ENCODE data around the gene TAC4. TPM values are rescaled to one million over a fixed set of nuclear protein-coding genes. Genes with fewer than 3 reads are reported as not detected.
A peak's percentile ranks its signal among the peaks of the same experiment; 100 is the strongest.

TAC4 gene
- total and polyA plus RNA-seq, 9 of the 15 experiments (the other 6 are each of a cell fraction or from before 2014, with no cell fraction given) = 0.17 TPM; not detected in 8

DNA sequence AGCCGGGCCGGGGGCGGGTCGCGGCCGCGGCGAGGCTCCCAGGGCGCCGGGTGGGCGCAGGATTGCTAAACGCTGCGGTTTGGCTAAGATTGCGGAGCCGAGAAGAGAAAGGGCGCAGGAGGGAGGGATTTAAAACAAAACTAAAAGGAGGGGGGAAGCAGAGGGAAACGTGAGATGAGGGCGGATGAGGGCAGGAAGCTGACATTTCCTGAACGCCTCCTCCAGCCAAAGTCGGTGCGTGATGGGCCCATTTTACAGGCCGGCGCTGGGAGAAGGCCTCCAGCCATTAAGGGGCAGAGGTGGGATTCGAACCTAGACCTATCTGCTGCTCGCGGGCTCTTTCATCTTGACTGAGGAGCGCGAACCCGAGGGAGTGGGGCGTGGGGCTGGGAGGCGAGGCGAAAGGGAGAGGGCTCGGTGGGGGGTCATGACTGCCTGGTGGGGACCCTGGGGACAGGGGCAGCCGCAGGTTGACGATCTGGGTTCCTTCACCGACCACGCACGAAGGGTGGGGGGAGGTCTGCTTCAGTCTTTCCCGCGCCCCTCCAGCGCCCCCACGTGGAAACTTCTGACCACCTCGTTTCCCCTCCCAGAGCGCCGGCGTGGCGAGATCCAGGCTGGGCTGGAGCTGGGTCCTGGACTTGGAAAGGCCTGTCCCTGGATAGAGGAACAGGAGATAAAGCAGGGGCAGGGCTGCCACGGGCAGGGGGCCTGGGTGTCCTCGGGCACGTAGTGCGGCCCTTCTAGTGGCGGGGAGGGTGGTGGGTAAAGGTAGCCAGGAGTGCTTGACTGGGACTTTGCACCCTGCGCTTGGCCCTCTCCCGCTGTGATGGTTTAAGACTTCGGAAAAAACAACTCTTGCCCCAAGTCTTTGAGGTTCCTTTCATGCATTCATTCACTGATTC lies 3.8 kb upstream of the TAC4 start (continued):
- TF ChIP-seq, protein P1, sequence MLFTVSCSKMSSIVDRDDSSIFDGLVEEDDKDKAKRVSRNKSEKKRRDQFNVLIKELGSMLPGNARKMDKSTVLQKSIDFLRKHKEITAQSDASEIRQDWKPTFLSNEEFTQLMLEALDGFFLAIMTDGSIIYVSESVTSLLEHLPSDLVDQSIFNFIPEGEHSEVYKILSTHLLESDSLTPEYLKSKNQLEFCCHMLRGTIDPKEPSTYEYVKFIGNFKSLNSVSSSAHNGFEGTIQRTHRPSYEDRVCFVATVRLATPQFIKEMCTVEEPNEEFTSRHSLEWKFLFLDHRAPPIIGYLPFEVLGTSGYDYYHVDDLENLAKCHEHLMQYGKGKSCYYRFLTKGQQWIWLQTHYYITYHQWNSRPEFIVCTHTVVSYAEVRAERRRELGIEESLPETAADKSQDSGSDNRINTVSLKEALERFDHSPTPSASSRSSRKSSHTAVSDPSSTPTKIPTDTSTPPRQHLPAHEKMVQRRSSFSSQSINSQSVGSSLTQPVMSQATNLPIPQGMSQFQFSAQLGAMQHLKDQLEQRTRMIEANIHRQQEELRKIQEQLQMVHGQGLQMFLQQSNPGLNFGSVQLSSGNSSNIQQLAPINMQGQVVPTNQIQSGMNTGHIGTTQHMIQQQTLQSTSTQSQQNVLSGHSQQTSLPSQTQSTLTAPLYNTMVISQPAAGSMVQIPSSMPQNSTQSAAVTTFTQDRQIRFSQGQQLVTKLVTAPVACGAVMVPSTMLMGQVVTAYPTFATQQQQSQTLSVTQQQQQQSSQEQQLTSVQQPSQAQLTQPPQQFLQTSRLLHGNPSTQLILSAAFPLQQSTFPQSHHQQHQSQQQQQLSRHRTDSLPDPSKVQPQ (CRISPR knock-in tag; IDR thresholded peaks at IDR 0.05; ENCODE audit: borderline replicate concordance) = no peak
- peak; percentile 66 to 88 for TF ChIP-seq MAZ (CRISPR knock-in tag; conservative IDR thresholded peaks at IDR 0.05 in 1 of 2, IDR thresholded peaks at IDR 0.05 in 1 of 2)
- TF ChIP-seq ZNF76 (CRISPR knock-in tag; IDR thresholded peaks at IDR 0.05; ENCODE audit: borderline replicate concordance) = no peak
- TF ChIP-seq EHMT2 (IDR thresholded peaks at IDR 0.05) = no peak
- peak; percentile 82 for TF ChIP-seq STAG1 (CRISPR knock-in tag; IDR thresholded peaks at IDR 0.05; ENCODE audit: borderline replicate concordance)
- TF ChIP-seq, protein P2, sequence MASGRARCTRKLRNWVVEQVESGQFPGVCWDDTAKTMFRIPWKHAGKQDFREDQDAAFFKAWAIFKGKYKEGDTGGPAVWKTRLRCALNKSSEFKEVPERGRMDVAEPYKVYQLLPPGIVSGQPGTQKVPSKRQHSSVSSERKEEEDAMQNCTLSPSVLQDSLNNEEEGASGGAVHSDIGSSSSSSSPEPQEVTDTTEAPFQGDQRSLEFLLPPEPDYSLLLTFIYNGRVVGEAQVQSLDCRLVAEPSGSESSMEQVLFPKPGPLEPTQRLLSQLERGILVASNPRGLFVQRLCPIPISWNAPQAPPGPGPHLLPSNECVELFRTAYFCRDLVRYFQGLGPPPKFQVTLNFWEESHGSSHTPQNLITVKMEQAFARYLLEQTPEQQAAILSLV (tag; IDR thresholded peaks at IDR 0.05) = no peak
- TF ChIP-seq, protein P3, sequence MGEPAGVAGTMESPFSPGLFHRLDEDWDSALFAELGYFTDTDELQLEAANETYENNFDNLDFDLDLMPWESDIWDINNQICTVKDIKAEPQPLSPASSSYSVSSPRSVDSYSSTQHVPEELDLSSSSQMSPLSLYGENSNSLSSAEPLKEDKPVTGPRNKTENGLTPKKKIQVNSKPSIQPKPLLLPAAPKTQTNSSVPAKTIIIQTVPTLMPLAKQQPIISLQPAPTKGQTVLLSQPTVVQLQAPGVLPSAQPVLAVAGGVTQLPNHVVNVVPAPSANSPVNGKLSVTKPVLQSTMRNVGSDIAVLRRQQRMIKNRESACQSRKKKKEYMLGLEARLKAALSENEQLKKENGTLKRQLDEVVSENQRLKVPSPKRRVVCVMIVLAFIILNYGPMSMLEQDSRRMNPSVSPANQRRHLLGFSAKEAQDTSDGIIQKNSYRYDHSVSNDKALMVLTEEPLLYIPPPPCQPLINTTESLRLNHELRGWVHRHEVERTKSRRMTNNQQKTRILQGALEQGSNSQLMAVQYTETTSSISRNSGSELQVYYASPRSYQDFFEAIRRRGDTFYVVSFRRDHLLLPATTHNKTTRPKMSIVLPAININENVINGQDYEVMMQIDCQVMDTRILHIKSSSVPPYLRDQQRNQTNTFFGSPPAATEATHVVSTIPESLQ (CRISPR knock-in tag; IDR thresholded peaks at IDR 0.05) = no peak
- TF ChIP-seq KLF16 (IDR thresholded peaks at IDR 0.05) = 0 out of 2 replicates have a peak, but pooled peaks have one; percentile 15
- TF ChIP-seq, protein P4, sequence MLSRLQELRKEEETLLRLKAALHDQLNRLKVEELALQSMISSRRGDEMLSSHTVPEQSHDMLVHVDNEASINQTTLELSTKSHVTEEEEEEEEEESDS (CRISPR knock-in tag; IDR thresholded peaks at IDR 0.05) = no peak
- peak; percentile 87 for TF ChIP-seq ZBTB7A (IDR thresholded peaks at IDR 0.05; ENCODE audit: borderline replicate concordance, control insufficient read depth, low read depth, low read length)
- TF ChIP-seq, protein P5, sequence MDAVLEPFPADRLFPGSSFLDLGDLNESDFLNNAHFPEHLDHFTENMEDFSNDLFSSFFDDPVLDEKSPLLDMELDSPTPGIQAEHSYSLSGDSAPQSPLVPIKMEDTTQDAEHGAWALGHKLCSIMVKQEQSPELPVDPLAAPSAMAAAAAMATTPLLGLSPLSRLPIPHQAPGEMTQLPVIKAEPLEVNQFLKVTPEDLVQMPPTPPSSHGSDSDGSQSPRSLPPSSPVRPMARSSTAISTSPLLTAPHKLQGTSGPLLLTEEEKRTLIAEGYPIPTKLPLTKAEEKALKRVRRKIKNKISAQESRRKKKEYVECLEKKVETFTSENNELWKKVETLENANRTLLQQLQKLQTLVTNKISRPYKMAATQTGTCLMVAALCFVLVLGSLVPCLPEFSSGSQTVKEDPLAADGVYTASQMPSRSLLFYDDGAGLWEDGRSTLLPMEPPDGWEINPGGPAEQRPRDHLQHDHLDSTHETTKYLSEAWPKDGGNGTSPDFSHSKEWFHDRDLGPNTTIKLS (IDR thresholded peaks at IDR 0.05; ENCODE audit: borderline replicate concordance, low read depth) = 0 out of 2 replicates have a peak, but pooled peaks have one; percentile 18
- TF ChIP-seq SMARCA5 (IDR thresholded peaks at IDR 0.05) = peak; percentile 67; the same call in 1 of the 2 replicates
- peak; percentile 16 to 57; a peak in 1 of 4 replicates for TF ChIP-seq NRF1 (conservative IDR thresholded peaks at IDR 0.05 in 1 of 2, IDR thresholded peaks at IDR 0.05 in 1 of 2)
- no peak for TF ChIP-seq SAFB (IDR thresholded peaks at IDR 0.05; ENCODE audit: borderline replicate concordance, low read depth, low read length)
- TF ChIP-seq, protein P6, sequence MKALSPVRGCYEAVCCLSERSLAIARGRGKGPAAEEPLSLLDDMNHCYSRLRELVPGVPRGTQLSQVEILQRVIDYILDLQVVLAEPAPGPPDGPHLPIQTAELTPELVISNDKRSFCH (CRISPR knock-in tag; IDR thresholded peaks at IDR 0.05) = no peak
- TF ChIP-seq, protein P6 (tag; IDR thresholded peaks at IDR 0.05) = 0 out of 2 replicates have a peak, but pooled peaks have one; percentile 26
- TF ChIP-seq POLR2G (IDR thresholded peaks at IDR 0.05; ENCODE audit: low read depth, low read length) = peak; percentile 71

Measured in K562 (cell line).